HepG2 (cell line): ENCODE measurements around the gene TPM2. TPM values are rescaled to one million over a fixed set of nuclear protein-coding genes. Genes with fewer than 3 reads are reported as not detected.
A peak's percentile ranks its signal among the peaks of the same experiment; 100 is the strongest.

ENCODE experiments used
- AGO2 ChIP-seq: fragments of 200-400 bp; formaldehyde crosslinking; optimal IDR thresholded peaks from 2 replicates; pipeline ENCODE3; 2017; ENCODE audit warnings: mild to moderate bottlenecking, low read depth, low read length, moderate library complexity
- ARNT2 ChIP-seq: sonication (generic); formaldehyde crosslinking; IDR thresholded peaks from 2 replicates; pipeline ENCODE4 v1.8.0; 2022; ENCODE audit warnings: mild to moderate bottlenecking, low read depth, missing genetic modification reagents, moderate library complexity
- FOXM1 ChIP-seq: sonication (generic); formaldehyde crosslinking; IDR thresholded peaks from 2 replicates; pipeline ENCODE4 v1.5.0; 2020; ENCODE audit warnings: missing genetic modification reagents
- GATAD1 ChIP-seq: IDR thresholded peaks from 2 replicates; pipeline ENCODE4 v1.6.1; 2016; ENCODE audit warnings: missing genetic modification reagents, missing compliant biosample characterization
- HHEX ChIP-seq: IDR thresholded peaks from 2 replicates; pipeline ENCODE4 v1.6.1; 2016; ENCODE audit warnings: control low read depth
- IRX3 ChIP-seq: sonication (generic); formaldehyde crosslinking; IDR thresholded peaks from 2 replicates; pipeline ENCODE4 v1.8.1; 2023; ENCODE audit warnings: mild to moderate bottlenecking, low read depth, missing genetic modification reagents, borderline replicate concordance
- JUNB ChIP-seq: sonication (generic); formaldehyde crosslinking; IDR thresholded peaks from 2 replicates; pipeline ENCODE4 v1.8.0; 2022; ENCODE audit warnings: missing genetic modification reagents, mild to moderate bottlenecking, borderline replicate concordance
- NR3C1 ChIP-seq: sonication (generic); formaldehyde crosslinking; IDR thresholded peaks from 2 replicates; pipeline ENCODE4 v1.4.0; 2020; ENCODE audit warnings: missing genetic modification reagents
- RFX1 ChIP-seq: fragments of 450-650 bp; IDR thresholded peaks from 2 replicates; pipeline ENCODE4 v1.6.1; 2017
- SMARCE1 ChIP-seq: fragments of 450-650 bp; IDR thresholded peaks from 2 replicates; pipeline ENCODE4 v1.6.1; 2017; ENCODE audit warnings: borderline replicate concordance
- STAT5B ChIP-seq: sonication (generic); formaldehyde crosslinking; IDR thresholded peaks from 2 replicates; pipeline ENCODE4 v1.4.0; 2020; ENCODE audit warnings: missing genetic modification reagents
- TEAD3 ChIP-seq: optimal IDR thresholded peaks from 2 replicates; pipeline ENCODE3; 2016; ENCODE audit warnings: borderline replicate concordance
- U2AF2 ChIP-seq: fragments of 200-400 bp; formaldehyde crosslinking; IDR thresholded peaks from 2 replicates; pipeline ENCODE4 v1.6.1; 2017; ENCODE audit warnings: low read depth, mild to moderate bottlenecking, low read length
- ZNF674 ChIP-seq: sonication (generic); formaldehyde crosslinking; IDR thresholded peaks from 2 replicates; pipeline ENCODE4 v1.5.0; 2020; ENCODE audit warnings: low read depth, mild to moderate bottlenecking, missing genetic modification reagents
- ZNF782 ChIP-seq: sonication (generic); formaldehyde crosslinking; IDR thresholded peaks from 2 replicates; pipeline ENCODE4 v1.4.0; 2020; ENCODE audit warnings: missing genetic modification reagents, mild to moderate bottlenecking, borderline replicate concordance
- polyA plus RNA-seq, 8 experiments: library from polyadenylated mRNA; depleted of rRNA in 3 of 8; stranded (reverse) in 7 of 8; unstranded in 1 of 8; fragments of >200 nt; fragmentation: Illumina TruSeq in 4 of 8; extraction: Trizol in 4 of 8; gene quantifications; 2 replicates each; pipeline versions ENCODE4 v1.2.1 to v1.2.3, GENCODE V29; 2011 to 2016; ENCODE audit warnings: low read depth in 4 of 8, missing spikeins in 1 of 8, mixed read lengths in 1 of 8; ENCODE audit not compliant: insufficient read depth in 1 of 8
- total RNA-seq, 5 experiments: library from RNA; depleted of rRNA; stranded (reverse); fragments of >200 nt; fragmentation: Illumina TruSeq; extraction: Trizol; gene quantifications; 2 replicates each; pipeline ENCODE4 v1.2.3, GENCODE V29; 2016; ENCODE audit warnings: low read depth in 1 of 5
- TF ChIP-seq, protein P1 (sequence below): sonication (generic); formaldehyde crosslinking; IDR thresholded peaks from 2 replicates; pipeline ENCODE4 v1.4.0; 2020; ENCODE audit warnings: missing genetic modification reagents
- TF ChIP-seq, protein P2 (sequence below), 2 experiments: sonication (generic) in 1 of 2; formaldehyde crosslinking in 1 of 2; IDR thresholded peaks; 2 replicates each; pipeline versions ENCODE4 v1.4.0 to v1.6.1; 2018 to 2020; ENCODE audit warnings: missing genetic modification reagents in 2 of 2, borderline replicate concordance in 1 of 2, low read depth in 1 of 2, mild to moderate bottlenecking in 1 of 2, missing biosample characterization in 1 of 2
- TF ChIP-seq, protein P3 (sequence below): sonication (generic); formaldehyde crosslinking; IDR thresholded peaks from 2 replicates; pipeline ENCODE4 v1.9.0; 2021; ENCODE audit warnings: missing genetic modification reagents, borderline replicate concordance
- TF ChIP-seq, protein P4 (sequence below): sonication (generic); formaldehyde crosslinking; conservative IDR thresholded peaks from 2 replicates; pipeline ENCODE4 v1.4.0; 2020; ENCODE audit warnings: missing genetic modification reagents
- TF ChIP-seq, protein P5 (sequence below): sonication (generic); formaldehyde crosslinking; IDR thresholded peaks from 2 replicates; pipeline ENCODE4 v1.5.0; 2020; ENCODE audit warnings: missing genetic modification reagents

TPM2 gene
- total and polyA plus RNA-seq, 2 of the 13 experiments (the other 11 are each of a cell fraction or from before 2014, with no cell fraction given): 3.1 to 10.7 TPM

DNA sequence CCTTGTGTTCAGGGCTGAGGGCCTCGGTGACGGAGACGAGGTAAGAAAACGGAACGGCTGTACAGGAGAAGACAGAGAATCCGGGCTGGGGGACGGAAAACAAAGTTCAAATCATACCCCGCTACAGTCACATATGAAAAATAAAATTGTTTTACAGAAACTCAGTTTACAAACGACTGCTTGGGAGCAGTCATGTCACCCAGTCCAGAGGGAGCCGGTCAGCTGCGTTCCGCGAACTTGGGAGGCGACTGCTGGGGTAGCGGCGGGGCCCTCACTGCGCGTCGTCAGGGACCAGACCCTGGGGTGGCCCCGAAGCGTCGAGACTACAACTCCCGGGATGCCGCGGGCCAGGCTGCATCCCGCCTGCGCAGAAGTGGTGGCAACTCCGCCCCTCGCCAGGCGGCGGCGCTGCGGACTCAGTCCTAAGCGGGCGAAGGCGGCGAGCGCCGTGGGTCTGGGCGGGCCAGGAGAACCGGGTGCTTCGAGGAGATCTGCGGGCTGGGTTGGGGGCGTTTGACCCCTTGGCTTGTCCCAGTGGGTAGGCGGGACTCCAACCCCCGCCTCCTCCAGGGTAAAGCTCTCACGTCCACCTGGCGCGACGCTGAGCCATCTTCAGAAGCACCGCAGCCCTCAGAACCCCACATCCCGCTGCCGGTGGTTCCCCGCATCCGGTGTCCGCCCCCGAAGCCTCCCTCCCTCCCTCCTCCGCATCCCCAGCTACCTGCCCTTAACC is 43.0 kb downstream of the TPM2 start (continued):
- TF ChIP-seq, protein P1, sequence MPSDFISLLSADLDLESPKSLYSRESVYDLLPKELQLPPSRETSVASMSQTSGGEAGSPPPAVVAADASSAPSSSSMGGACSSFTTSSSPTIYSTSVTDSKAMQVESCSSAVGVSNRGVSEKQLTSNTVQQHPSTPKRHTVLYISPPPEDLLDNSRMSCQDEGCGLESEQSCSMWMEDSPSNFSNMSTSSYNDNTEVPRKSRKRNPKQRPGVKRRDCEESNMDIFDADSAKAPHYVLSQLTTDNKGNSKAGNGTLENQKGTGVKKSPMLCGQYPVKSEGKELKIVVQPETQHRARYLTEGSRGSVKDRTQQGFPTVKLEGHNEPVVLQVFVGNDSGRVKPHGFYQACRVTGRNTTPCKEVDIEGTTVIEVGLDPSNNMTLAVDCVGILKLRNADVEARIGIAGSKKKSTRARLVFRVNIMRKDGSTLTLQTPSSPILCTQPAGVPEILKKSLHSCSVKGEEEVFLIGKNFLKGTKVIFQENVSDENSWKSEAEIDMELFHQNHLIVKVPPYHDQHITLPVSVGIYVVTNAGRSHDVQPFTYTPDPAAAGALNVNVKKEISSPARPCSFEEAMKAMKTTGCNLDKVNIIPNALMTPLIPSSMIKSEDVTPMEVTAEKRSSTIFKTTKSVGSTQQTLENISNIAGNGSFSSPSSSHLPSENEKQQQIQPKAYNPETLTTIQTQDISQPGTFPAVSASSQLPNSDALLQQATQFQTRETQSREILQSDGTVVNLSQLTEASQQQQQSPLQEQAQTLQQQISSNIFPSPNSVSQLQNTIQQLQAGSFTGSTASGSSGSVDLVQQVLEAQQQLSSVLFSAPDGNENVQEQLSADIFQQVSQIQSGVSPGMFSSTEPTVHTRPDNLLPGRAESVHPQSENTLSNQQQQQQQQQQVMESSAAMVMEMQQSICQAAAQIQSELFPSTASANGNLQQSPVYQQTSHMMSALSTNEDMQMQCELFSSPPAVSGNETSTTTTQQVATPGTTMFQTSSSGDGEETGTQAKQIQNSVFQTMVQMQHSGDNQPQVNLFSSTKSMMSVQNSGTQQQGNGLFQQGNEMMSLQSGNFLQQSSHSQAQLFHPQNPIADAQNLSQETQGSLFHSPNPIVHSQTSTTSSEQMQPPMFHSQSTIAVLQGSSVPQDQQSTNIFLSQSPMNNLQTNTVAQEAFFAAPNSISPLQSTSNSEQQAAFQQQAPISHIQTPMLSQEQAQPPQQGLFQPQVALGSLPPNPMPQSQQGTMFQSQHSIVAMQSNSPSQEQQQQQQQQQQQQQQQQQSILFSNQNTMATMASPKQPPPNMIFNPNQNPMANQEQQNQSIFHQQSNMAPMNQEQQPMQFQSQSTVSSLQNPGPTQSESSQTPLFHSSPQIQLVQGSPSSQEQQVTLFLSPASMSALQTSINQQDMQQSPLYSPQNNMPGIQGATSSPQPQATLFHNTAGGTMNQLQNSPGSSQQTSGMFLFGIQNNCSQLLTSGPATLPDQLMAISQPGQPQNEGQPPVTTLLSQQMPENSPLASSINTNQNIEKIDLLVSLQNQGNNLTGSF (CRISPR knock-in tag): no peak
- TF ChIP-seq RFX1 (no peak), ZNF674 (CRISPR knock-in tag) (no peak), U2AF2 (no peak), FOXM1 (CRISPR knock-in tag) (no peak), HHEX (CRISPR knock-in tag) (no peak), GATAD1 (CRISPR knock-in tag) (peak; percentile 67), TEAD3 (peak; percentile 65), NR3C1 (CRISPR knock-in tag) (no peak), ZNF782 (CRISPR knock-in tag) (no peak), JUNB (CRISPR knock-in tag) (no peak), SMARCE1 (no peak), ARNT2 (CRISPR knock-in tag) (0 out of 2 replicates have a peak, but pooled peaks have one; percentile 33), IRX3 (no peak), STAT5B (CRISPR knock-in tag) (no peak), AGO2 (no peak)
- TF ChIP-seq, protein P2, sequence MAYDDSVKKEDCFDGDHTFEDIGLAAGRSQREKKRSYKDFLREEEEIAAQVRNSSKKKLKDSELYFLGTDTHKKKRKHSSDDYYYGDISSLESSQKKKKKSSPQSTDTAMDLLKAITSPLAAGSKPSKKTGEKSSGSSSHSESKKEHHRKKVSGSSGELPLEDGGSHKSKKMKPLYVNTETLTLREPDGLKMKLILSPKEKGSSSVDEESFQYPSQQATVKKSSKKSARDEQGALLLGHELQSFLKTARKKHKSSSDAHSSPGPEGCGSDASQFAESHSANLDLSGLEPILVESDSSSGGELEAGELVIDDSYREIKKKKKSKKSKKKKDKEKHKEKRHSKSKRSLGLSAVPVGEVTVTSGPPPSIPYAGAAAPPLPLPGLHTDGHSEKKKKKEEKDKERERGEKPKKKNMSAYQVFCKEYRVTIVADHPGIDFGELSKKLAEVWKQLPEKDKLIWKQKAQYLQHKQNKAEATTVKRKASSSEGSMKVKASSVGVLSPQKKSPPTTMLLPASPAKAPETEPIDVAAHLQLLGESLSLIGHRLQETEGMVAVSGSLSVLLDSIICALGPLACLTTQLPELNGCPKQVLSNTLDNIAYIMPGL (CRISPR knock-in tag; IDR thresholded peaks at IDR 0.05; ENCODE audit: borderline replicate concordance in 1 of 2, low read depth in 1 of 2): peak; percentile 74 to 93
- TF ChIP-seq, protein P3, sequence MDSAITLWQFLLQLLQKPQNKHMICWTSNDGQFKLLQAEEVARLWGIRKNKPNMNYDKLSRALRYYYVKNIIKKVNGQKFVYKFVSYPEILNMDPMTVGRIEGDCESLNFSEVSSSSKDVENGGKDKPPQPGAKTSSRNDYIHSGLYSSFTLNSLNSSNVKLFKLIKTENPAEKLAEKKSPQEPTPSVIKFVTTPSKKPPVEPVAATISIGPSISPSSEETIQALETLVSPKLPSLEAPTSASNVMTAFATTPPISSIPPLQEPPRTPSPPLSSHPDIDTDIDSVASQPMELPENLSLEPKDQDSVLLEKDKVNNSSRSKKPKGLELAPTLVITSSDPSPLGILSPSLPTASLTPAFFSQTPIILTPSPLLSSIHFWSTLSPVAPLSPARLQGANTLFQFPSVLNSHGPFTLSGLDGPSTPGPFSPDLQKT (CRISPR knock-in tag): no peak
- TF ChIP-seq, protein P4, sequence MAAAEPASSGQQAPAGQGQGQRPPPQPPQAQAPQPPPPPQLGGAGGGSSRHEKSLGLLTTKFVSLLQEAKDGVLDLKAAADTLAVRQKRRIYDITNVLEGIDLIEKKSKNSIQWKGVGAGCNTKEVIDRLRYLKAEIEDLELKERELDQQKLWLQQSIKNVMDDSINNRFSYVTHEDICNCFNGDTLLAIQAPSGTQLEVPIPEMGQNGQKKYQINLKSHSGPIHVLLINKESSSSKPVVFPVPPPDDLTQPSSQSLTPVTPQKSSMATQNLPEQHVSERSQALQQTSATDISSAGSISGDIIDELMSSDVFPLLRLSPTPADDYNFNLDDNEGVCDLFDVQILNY (CRISPR knock-in tag): 0 out of 2 replicates have a peak, but pooled peaks have one; percentile 22
- TF ChIP-seq, protein P5, sequence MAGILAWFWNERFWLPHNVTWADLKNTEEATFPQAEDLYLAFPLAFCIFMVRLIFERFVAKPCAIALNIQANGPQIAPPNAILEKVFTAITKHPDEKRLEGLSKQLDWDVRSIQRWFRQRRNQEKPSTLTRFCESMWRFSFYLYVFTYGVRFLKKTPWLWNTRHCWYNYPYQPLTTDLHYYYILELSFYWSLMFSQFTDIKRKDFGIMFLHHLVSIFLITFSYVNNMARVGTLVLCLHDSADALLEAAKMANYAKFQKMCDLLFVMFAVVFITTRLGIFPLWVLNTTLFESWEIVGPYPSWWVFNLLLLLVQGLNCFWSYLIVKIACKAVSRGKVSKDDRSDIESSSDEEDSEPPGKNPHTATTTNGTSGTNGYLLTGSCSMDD (CRISPR knock-in tag): no peak
